ENCODE measurements around the gene TASP1.
"Not testable (repeated sequence)": the region's sequence is repeated elsewhere in the genome, so short reads cannot be mapped to it uniquely, and the experiment has no call there.

TASP1 gene

DNA sequence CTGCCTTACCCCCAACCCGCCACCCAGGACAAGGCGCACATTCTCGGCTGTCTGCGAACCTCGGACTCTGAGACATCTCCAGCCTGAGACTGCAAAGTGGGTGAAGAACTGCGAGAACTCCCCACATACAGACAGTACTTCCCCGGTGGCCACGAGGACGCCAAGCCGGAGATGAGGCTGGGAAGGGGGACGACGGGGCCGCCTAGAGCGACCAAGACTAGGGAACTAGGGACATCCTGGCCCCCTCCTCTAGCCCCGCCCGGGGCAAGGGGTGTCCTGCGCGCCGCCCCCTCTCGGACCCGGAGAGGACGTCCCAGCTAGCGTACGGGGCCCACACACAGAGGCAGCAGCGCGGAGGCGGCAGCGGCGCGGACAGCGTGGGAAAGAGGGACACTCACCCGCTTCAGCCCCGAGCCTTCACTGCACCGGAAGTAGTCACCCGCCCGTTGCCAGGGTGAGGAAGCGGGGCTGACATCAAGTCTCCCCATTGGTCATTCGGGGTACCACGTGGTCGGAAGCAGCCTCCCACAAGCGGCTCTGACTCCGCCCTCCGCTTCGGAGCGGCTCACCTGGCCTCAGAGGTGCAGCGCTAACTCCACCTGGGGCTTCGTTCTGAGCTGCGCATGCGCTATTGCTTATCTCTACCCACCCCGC is at the start of gene TASP1:
TSS of gene TASP1 (minus strand) at position 437 of the 654 bp plus-strand sequence. CDS start 8,854 bp downstream, outside the sequence.
- peak; percentile 91 for DNase-seq (ENCODE audit: low read depth in 2 of 2)

DNA sequence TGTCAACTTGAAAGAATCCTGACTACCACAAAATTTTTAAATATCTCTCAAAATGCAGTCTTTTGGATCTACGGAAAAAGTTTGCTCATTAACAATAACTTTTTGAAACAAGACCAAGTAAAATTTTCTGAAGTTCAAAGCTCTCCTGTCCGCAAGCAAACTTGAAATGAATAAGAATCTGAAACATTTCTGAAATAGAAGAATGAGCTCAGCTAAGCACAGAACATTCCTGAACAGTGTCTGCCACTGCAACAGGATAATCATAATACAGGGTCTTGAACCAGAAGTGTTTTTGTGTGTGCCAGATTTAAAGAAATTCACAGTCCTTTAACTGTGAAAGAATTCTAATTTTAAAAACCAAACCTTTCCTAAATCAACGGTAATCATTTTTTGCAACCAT is 49.1 kb upstream of the TASP1 start:
- DNase-seq (ENCODE audit: low read depth in 2 of 2) = no peak

- no peak for DNase-seq (ENCODE audit: low read depth in 2 of 2)
These were observed 46.9 kb upstream of the TASP1 start for GRCh38 chr20:13685623-13686022.

DNA sequence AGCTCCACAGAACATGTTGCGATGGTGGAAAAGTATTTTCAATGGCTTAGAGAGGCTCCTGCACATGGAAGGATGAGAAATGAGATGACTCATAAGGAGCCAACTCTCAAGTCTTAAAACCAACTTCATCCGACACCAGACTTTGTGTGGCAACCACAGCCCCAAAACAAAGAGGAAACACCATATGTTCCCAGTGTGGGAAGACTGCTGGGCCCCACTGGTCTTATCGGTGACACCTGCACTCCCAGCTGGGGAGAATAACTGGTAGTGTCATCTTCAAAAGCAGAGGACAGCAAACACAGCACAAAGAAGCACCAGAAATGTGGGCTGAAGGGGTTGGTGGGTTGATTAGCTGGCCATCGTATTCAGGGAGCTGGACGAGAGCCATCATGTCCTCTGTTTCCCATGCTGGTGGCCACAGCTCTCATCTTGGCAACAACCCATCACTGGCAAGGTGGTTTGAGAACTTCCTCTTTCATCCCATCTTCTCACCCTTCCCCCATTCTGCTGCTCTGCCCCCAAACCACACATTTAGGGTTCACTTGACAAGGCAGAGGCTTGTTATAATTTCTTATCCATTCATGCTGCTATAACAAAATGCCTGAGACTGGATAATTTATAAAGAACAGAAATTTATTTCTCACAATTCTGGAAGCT is 46.0 kb upstream of the TASP1 start:
- no peak for DNase-seq (ENCODE audit: low read depth in 2 of 2)

DNA sequence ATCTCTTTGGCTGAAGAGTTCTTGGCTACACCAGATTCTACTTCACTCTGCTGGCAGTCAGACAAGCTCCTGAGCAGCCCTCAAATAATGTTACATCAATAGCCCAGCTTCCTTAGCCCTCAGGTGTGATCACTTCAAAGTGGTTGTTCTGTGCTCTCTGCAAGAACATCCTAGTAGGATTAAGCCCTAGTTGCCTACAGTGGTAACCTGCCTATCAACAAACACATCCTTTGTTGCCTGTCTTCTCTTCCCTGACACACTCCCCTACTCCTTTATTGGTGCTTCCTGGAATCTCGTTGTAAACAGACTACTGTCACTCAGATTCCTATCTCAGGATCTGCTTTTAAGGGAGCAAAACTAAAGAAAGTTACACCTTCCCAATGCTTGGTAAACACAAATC is 45.1 kb upstream of the TASP1 start:
- no peak for DNase-seq (ENCODE audit: low read depth in 2 of 2)

GRCh38 chr20:13681248-13682125 is 42.8 kb upstream of the TASP1 start:
- no peak for DNase-seq (ENCODE audit: low read depth in 2 of 2)

- DNase-seq (ENCODE audit: low read depth in 2 of 2) = no peak
These were observed 40.2 kb upstream of the TASP1 start for GRCh38 chr20:13678944-13679343.

DNA sequence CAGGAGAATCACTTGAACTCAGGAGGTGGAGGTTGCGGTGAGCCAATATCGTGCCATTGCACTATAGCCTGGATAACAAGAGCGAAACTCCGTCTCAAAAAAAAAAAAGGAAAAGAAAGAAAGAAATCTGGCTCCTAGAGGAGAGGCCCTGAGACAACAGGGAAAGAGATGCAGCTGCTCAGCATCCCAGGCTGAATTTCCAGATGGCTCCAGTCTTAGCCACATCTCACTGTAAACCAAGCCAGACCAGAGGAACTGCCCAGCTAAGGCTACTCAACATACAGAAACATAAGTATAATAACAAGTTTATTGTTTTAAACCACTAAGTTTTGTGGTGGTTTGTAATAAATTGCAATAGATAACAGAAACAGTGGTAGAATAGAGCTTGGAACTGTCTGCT is 38.5 kb upstream of the TASP1 start:
- no peak for DNase-seq (ENCODE audit: low read depth in 2 of 2)

DNA sequence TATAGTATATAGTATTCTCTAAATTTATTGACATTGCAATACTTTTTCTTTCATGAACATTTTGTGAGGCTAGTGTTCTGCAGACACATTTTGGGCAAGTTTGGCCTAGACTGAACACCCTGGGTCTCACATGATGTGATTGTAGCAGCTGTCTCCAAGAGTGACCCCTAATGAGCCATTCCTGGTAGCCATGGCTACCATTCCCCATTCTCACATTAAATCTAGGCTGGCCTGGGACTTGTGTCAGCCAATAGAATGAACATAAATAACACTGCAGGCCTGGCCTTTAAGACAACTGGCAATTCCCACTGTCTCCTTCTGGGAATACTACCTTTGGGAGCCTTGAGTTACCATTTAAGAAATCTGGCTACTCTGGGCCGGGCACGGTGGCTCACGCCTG is 38.0 kb upstream of the TASP1 start:
- no peak for DNase-seq (ENCODE audit: low read depth in 2 of 2)

DNA sequence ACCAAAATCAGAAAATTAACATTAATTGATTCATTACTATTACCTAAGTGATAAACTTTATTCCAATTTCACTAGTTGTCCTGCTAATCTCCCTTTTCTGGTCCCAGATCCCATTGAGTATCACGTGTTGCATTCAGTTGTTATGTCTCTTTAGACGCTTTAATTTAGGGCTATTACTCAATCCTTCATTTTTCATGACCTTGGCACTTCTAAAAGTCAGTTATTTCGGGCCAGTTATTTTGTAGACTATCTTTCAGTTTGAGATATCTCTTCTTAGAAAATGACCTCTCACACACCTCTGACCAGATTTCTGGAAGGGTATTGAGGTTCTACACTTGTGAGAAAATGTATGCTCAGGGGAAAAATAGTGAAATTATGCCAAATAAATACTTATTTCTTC is 34.0 kb upstream of the TASP1 start:
- no peak for DNase-seq (ENCODE audit: low read depth in 2 of 2)

- no peak for DNase-seq (ENCODE audit: low read depth in 2 of 2)
These were observed 33.2 kb upstream of the TASP1 start for GRCh38 chr20:13671916-13672378.

GRCh38 chr20:13671512-13671911 is 32.8 kb upstream of the TASP1 start:
- DNase-seq (ENCODE audit: low read depth in 2 of 2) = no peak

- no peak for DNase-seq (ENCODE audit: low read depth in 2 of 2)
These were observed 31.4 kb upstream of the TASP1 start for GRCh38 chr20:13670160-13670559.

DNA sequence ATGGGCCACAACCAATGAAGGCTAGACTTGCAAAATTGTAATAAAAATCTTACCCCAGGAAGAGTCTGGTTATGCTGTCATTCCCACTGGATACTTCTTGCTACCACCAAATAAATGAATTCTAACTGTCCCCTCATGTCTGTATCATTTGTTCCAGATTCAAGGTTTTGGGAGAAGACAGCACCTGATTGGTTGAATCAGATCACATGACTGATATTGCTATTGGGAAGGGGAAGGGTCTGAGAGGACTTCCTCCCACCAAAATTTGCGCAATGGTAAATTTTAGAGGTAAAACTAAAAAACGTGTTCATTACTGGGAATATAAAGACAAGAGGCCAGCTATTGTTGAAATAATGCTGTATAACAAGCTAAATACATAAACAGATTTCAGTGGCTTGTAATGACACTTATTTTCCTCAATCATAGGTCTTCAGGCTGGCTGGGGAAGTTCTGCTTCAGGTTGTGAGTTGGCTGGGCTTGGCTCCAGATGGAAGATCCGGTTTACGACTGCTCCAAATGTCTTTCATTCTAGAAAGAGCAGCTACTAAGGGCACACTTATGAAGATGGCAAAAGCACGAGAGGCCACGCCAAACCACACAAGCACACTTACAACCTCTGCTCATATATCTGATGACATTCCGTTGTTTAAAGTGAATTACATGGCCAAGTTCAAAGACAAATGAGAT is 27.1 kb upstream of the TASP1 start:
- no peak for DNase-seq (ENCODE audit: low read depth in 2 of 2)

- no peak for DNase-seq (ENCODE audit: low read depth in 2 of 2)
These were observed 22.4 kb upstream of the TASP1 start for GRCh38 chr20:13661070-13661685.

DNA sequence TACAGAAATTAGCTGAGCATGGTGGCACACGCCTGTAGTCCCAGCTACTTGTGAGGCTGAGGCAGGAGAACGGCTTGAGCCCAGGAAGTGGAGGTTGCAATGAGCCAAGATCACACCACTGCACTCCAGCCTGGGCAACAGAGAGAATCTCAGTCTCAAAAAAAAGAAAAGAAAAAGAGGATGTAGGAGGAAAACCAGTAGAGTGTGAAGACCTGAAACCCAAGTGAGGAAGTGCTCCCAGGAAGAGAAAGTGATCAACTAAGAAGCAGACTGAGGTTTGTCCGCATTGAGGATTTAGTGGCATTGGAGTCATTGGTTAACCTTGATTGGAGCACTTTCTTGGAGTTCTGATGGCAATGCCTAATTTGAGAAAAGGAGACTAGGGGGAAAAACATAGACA is 20.6 kb upstream of the TASP1 start:
- DNase-seq (ENCODE audit: low read depth in 2 of 2) = no peak

- DNase-seq (ENCODE audit: low read depth in 2 of 2) = not testable (repeated sequence)
These were observed 19.3 kb upstream of the TASP1 start for GRCh38 chr20:13658060-13658459.

DNA sequence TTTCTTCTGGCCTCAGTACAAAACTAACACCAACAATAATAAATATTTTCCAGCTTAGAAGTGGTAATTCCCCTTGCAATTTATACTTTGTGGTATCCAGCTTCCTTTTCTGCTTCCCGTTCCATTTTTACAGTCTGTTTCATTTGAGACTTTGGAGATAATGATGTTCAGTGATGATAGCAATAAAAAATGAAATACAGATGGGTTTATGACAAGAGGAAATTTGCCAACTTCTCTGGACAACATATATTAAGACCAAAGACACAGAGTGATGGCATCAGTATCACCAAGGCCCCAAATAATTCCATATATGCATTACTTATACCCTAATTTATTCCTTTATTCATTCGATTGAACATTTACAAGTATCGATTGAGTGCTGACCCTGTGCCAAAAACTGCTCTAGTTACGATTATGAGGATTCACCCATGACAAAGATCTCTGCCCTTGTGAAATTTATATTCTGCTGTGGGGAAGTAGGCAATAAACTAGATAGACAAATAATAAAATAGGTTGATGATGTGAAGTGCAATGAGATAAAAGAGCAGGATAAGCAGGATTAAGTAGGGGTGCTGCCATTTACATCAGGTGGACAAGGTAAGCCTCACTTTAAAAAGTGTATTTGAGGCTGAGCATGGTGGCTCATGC is 18.1 kb upstream of the TASP1 start:
- DNase-seq (ENCODE audit: low read depth in 2 of 2) = no peak

GRCh38 chr20:13654463-13655023 is 15.8 kb upstream of the TASP1 start:
- no peak for DNase-seq (ENCODE audit: low read depth in 2 of 2)

DNA sequence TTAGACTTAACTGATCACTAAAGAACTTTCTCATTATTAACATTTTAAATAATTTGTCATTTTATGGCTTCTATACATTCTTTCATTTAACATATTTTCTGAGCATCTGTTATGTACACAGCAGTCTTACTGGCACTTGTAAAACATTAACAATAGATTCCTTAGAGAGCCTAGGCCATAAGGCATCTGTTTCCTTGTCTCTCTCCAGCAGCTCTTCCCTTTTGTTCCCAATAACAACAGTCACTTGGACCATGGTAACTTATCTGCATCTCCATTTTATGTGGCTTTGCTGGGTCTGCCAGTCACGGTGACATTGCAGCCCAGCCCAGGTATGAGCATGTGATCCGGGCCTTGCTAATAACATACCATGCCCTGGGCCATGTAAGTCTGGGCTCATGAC is 11.7 kb upstream of the TASP1 start:
- no peak for DNase-seq (ENCODE audit: low read depth in 2 of 2)

All from stimulated activated CD8-positive, alpha-beta memory T cell treated with anti-CD3 and anti-CD28 coated beads, Interleukin-15, amount 100 ng/mL, for 48 hours (primary cell).